ENCODE measurements around the gene NXF1.
"Not testable (repeated sequence)": the region's sequence is repeated elsewhere in the genome, so short reads cannot be mapped to it uniquely, and the experiment has no call there.

Gene NXF1

GRCh38 chr11:62782753-62783152, 22.5 kb downstream of the NXF1 start:
- no peak for DNase-seq

- no peak for DNase-seq
Measured at GRCh38 chr11:62778441-62778840, 26.8 kb downstream of the NXF1 start.

- DNase-seq: no peak
Measured at GRCh38 chr11:62777389-62777788, 27.9 kb downstream of the NXF1 start.

GRCh38 chr11:62775646-62776045, 29.6 kb downstream of the NXF1 start:
- no peak for DNase-seq

- DNase-seq: no peak
Measured at GRCh38 chr11:62774407-62774806, 30.8 kb downstream of the NXF1 start.

- peak; percentile 97 to 98 for DNase-seq
Measured at GRCh38 chr11:62771144-62772021, 33.9 kb downstream of the NXF1 start, which contains the start of gene TAF6L. Gene TAF6L, plus strand, starts transcription at chr11:62771396. Its CDS starts 4,388 bp downstream, at chr11:62775784.

GRCh38 chr11:62770778-62771143, 34.5 kb downstream of the NXF1 start:
- no peak for DNase-seq

GRCh38 chr11:62760867-62761227, 44.4 kb downstream of the NXF1 start:
- not testable (repeated sequence) for DNase-seq

- no peak for DNase-seq
Measured at GRCh38 chr11:62757846-62758788, 47.1 kb downstream of the NXF1 start.

GRCh38 chr11:62755086-62755615, 50.1 kb downstream of the NXF1 start:
- DNase-seq: no peak

GRCh38 chr11:62753736-62754603, 51.3 kb downstream of the NXF1 start, which contains the start of gene ZBTB3:
Gene ZBTB3, minus strand, starts transcription at chr11:62754160. Its CDS starts 496 bp downstream, at chr11:62753664.
- peak; percentile 99 for DNase-seq

GRCh38 chr11:62752994-62753735, 52.1 kb downstream of the NXF1 start:
- no peak for DNase-seq

GRCh38 chr11:62752177-62752785, 53.0 kb downstream of the NXF1 start:
- no peak for DNase-seq

- not testable (repeated sequence) for DNase-seq
Measured at GRCh38 chr11:62749931-62750330, 55.3 kb downstream of the NXF1 start.

- DNase-seq: no peak
Measured at GRCh38 chr11:62747475-62748160, 57.6 kb downstream of the NXF1 start.

Data from NCI-H446 (cell line).